A549 (cell line): Measurements from ENCODE around the gene RPS4Y2. TPM values are rescaled to one million over a fixed set of nuclear protein-coding genes. Genes with fewer than 3 reads are reported as not detected.

ENCODE experiments used
- ATAC-seq, 2 experiments: fragments of 200-7000 bp in 1 of 2; fragments of >200 bp in 1 of 2; cut with Nextera tagmentation in 1 of 2; cut with Tn5 transposase in 1 of 2; 3 replicates each; pipeline versions ENCODE4 v1.8.0 to v1.9.1; 2018 to 2020; ENCODE audit warnings: mild to moderate bottlenecking in 1 of 2, moderate library complexity in 1 of 2
- CTCF ChIA-PET: fragments of 300-600 bp; sonication (Branson Sonifier 250); formaldehyde crosslinking; extraction: SDS; loops from one replicate; lab custom pipeline; 2021; ENCODE audit warnings: antibody characterized with exemption, inconsistent platforms; lab: Yijun Ruan, JAX
- POLR2A ChIA-PET: fragments of 350-600 bp; formaldehyde crosslinking; extraction: SDS; loops from one replicate; lab custom pipeline; 2021; ENCODE audit warnings: antibody characterized with exemption, inconsistent platforms; lab: Yijun Ruan, JAX
- DNase-seq, 2 experiments: peaks; one replicate each; pipeline versions ENCODE4 v3.0.0 to v3.0.0-alpha.2; 2011 to 2016; ENCODE audit warnings: low read depth in 1 of 2, low spot score in 1 of 2
- FAIRE-seq: peaks from 2 replicates; lab custom pipeline; 2011; peaks lifted over from hg19 to GRCh38; lab: Jason Lieb, UNC
- H3K27ac ChIP-seq, 2 experiments: fragments of >200 bp; sonication (Bioruptor Twin); formaldehyde crosslinking; 3 replicates each; pipeline ENCODE4 v1.5.1; 2016 to 2017
- H3K4me1 ChIP-seq: fragments of >200 bp; sonication (Bioruptor Twin); formaldehyde crosslinking; 3 replicates; pipeline ENCODE4 v1.6.1; 2016
- H3K4me2 ChIP-seq: fragments of >200 bp; sonication (Bioruptor Twin); formaldehyde crosslinking; 3 replicates; pipeline ENCODE4 v1.6.1; 2016
- H3K4me3 ChIP-seq: fragments of >200 bp; sonication (Bioruptor Twin); formaldehyde crosslinking; 3 replicates; pipeline ENCODE4 v1.5.1; 2016
- H3K9me3 ChIP-seq: fragments of >200 bp; sonication (Bioruptor Twin); formaldehyde crosslinking; 3 replicates; pipeline ENCODE4 v1.6.1; 2016
- BHLHE40 ChIP-seq: IDR thresholded peaks from 2 replicates; pipeline ENCODE4 v1.6.1; 2012; ENCODE audit warnings: low read depth, low read length, inconsistent platforms
- CHD2 ChIP-seq: fragments of 150-350 bp; IDR thresholded peaks from 2 replicates; pipeline ENCODE4 v1.6.1; 2014; ENCODE audit warnings: low read length; ENCODE audit not compliant: partially characterized antibody
- CHD4 ChIP-seq: fragments of 200-600 bp; sonication (generic); IDR thresholded peaks from 2 replicates; pipeline ENCODE4 v1.6.1; 2016; ENCODE audit warnings: antibody characterized with exemption, mild to moderate bottlenecking, borderline replicate concordance
- EHF ChIP-seq: fragments of 250-450 bp; sonication (Bioruptor Pico); IDR thresholded peaks from 2 replicates; pipeline ENCODE4 v1.5.0; 2020; ENCODE audit warnings: mild to moderate bottlenecking
- EP300 ChIP-seq, 2 experiments: fragments of >200 bp; sonication (Bioruptor Twin); formaldehyde crosslinking; IDR thresholded peaks; 2 replicates in 1 of 2; 3 replicates in 1 of 2; pipeline ENCODE4 v1.6.1; 2016 to 2017
- ESRRA ChIP-seq: fragments of 150-350 bp; IDR thresholded peaks from 2 replicates; pipeline ENCODE4 v1.6.1; 2014; ENCODE audit warnings: mild to moderate bottlenecking, low read length, borderline replicate concordance
- FOSB ChIP-seq: fragments of 250-450 bp; sonication (Bioruptor Pico); IDR thresholded peaks from 2 replicates; pipeline ENCODE4 v1.5.0; 2020; ENCODE audit warnings: mild to moderate bottlenecking, moderate library complexity
- FOSL2 ChIP-seq, 2 experiments: fragments of 450-650 bp in 1 of 2; fragments of >200 bp in 1 of 2; sonication (Bioruptor Twin) in 1 of 2; formaldehyde crosslinking; IDR thresholded peaks; 2 replicates each; pipeline versions ENCODE4 v1.5.0 to v1.6.1; 2016 to 2020; ENCODE audit warnings: mild to moderate bottlenecking in 1 of 2, moderate library complexity in 1 of 2
- HDAC2 ChIP-seq: fragments of 200-600 bp; sonication (generic); IDR thresholded peaks from 2 replicates; pipeline ENCODE4 v1.6.1; 2016
- HEYL ChIP-seq: fragments of 250-450 bp; sonication (Bioruptor Pico); IDR thresholded peaks from 2 replicates; pipeline ENCODE4 v1.8.0; 2021; ENCODE audit warnings: mild to moderate bottlenecking, moderate library complexity
- KDM1A ChIP-seq: fragments of 200-600 bp; sonication (generic); IDR thresholded peaks from 2 replicates; pipeline ENCODE4 v1.6.1; 2016; ENCODE audit warnings: low read depth, mild to moderate bottlenecking
- MAZ ChIP-seq: fragments of 150-350 bp; IDR thresholded peaks from 2 replicates; pipeline ENCODE4 v1.6.1; 2014; ENCODE audit warnings: antibody characterized with exemption, low read depth, low read length, borderline replicate concordance
- NFE2L2 ChIP-seq: fragments of 150-350 bp; conservative IDR thresholded peaks from 2 replicates; pipeline ENCODE4 v1.6.1; 2014; ENCODE audit warnings: low read length
- NPAS2 ChIP-seq: fragments of 250-450 bp; sonication (Bioruptor Pico); IDR thresholded peaks from 2 replicates; pipeline ENCODE4 v1.8.0; 2022; ENCODE audit warnings: mild to moderate bottlenecking, moderate library complexity, borderline replicate concordance
- NR3C1 ChIP-seq: fragments of >200 bp; sonication (Bioruptor Twin); formaldehyde crosslinking; IDR thresholded peaks from 3 replicates; pipeline ENCODE4 v1.6.1; 2017
- POLR2A ChIP-seq: IDR thresholded peaks from 2 replicates; pipeline ENCODE4 v1.6.1; 2012; ENCODE audit warnings: mild to moderate bottlenecking, low read length
- POLR2AphosphoS2 ChIP-seq: conservative IDR thresholded peaks from 2 replicates; pipeline ENCODE4 v1.6.1; 2012; ENCODE audit warnings: low read length, improper control_type of control experiment, inconsistent platforms
- RAD21 ChIP-seq, 2 experiments: fragments of >200 bp in 1 of 2; sonication (Bioruptor Twin) in 1 of 2; formaldehyde crosslinking in 1 of 2; IDR thresholded peaks in 1 of 2; conservative IDR thresholded peaks in 1 of 2; 2 replicates in 1 of 2; 3 replicates in 1 of 2; pipeline ENCODE4 v1.6.1; 2012 to 2018; ENCODE audit warnings: inconsistent platforms in 1 of 2
- RARB ChIP-seq: fragments of 250-450 bp; sonication (Bioruptor Pico); IDR thresholded peaks from 2 replicates; pipeline ENCODE4 v1.8.0; 2021; ENCODE audit warnings: mild to moderate bottlenecking, moderate library complexity
- RCOR1 ChIP-seq: fragments of 150-350 bp; IDR thresholded peaks from 2 replicates; pipeline ENCODE4 v1.6.1; 2014; ENCODE audit warnings: antibody characterized with exemption, low read length, low read depth
- RFX5 ChIP-seq: fragments of 450-650 bp; IDR thresholded peaks from 2 replicates; pipeline ENCODE4 v1.7.1; 2014; ENCODE audit warnings: antibody characterized with exemption, mild to moderate bottlenecking, moderate library complexity
- ZC3H11A ChIP-seq: fragments of 450-650 bp; IDR thresholded peaks from 2 replicates; pipeline ENCODE4 v1.6.1; 2014; ENCODE audit warnings: antibody characterized with exemption, mild to moderate bottlenecking
- ZSCAN20 ChIP-seq: fragments of 250-450 bp; sonication (Bioruptor Pico); IDR thresholded peaks from 2 replicates; pipeline ENCODE4 v1.8.0; 2022; ENCODE audit warnings: mild to moderate bottlenecking, moderate library complexity
- WGBS: methylation state at CpG from one replicate; pipeline ENCODE4 v1.1.6; 2017; ENCODE audit errors: missing lambda C conversion rate; 5-methylcytosine and 5-hydroxymethylcytosine counted together
- polyA plus RNA-seq, 4 experiments: library from polyadenylated mRNA; depleted of rRNA in 3 of 4; stranded (reverse); fragments of >200 nt; fragmentation: RNase III in 1 of 4; extraction: RNeasy Plus Mini Kit Qiagen cat#74134 plus additional on column Dnase treatment in 1 of 4; gene quantifications; 2 replicates in 3 of 4; 3 replicates in 1 of 4; pipeline ENCODE4 v1.2.3, GENCODE V29; 2011 to 2017
- TF ChIP-seq, protein P1 (sequence below): fragments of >200 bp; sonication (Bioruptor Twin); formaldehyde crosslinking; IDR thresholded peaks from 2 replicates; pipeline ENCODE4 v1.6.1; 2016
- TF ChIP-seq, protein P2 (sequence below): fragments of 250-450 bp; sonication (Bioruptor Pico); IDR thresholded peaks from 2 replicates; pipeline ENCODE4 v1.5.0; 2020; ENCODE audit warnings: low read depth, mild to moderate bottlenecking, moderate library complexity
- TF ChIP-seq, protein P3 (sequence below): fragments of 250-450 bp; sonication (Bioruptor Pico); IDR thresholded peaks from 2 replicates; pipeline ENCODE4 v1.5.0; 2021; ENCODE audit warnings: mild to moderate bottlenecking, moderate library complexity, borderline replicate concordance
- TF ChIP-seq, protein P4 (sequence below): IDR thresholded peaks from 2 replicates; pipeline ENCODE4 v1.6.1; 2012

The RPS4Y2 gene
- polyA plus RNA-seq, 2 of the 4 experiments (the other 2 are of a cell fraction): not detected

DNA sequence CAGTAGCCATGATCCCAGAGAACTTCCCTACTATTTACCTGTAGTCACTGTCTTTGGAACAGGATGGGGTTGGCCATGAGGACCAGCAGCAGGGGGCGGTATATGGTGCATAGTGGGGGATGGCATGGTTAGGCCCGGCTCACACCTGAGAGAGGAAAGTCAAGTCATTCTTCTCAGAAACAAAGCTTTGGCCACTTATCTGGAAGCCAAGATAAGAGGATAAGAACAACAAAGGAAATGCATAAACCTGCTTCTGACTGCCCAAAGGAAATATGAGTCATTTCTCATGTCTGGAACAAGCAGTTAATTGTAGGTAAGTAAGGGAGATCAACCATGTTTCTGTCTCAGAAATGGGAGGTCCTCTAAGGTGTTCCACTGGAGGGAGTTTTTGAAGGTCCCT, 10.8 kb upstream of the RPS4Y2 start:
- FAIRE-seq (no peak), ATAC-seq (no peak), DNase-seq (no peak)
- 6% methylated on average over 2 of the region's 2 CpGs for WGBS
- ChIA-PET CTCF (no interaction called here), POLR2A (no interaction called here)
- H3K27ac ChIP-seq: no peak overlapping the region
- no peaks in the 10 kb centered on the region for H3K4me1 ChIP-seq
- TF ChIP-seq NFE2L2 (no peak), KDM1A (no peak), RFX5 (no peak), EP300 (IDR thresholded peaks at IDR 0.05) (no peak), ZSCAN20 (no peak), CHD4 (no peak), NPAS2 (no peak), RCOR1 (no peak), RAD21 (conservative IDR thresholded peaks at IDR 0.05 in 1 of 2, IDR thresholded peaks at IDR 0.05 in 1 of 2) (no peak), CHD2 (no peak), MAZ (no peak), RARB (CRISPR knock-in tag) (no peak), NR3C1 (no peak), POLR2AphosphoS2 (no peak), HEYL (CRISPR knock-in tag) (no peak), FOSB (CRISPR knock-in tag) (no peak)
- TF ChIP-seq, protein P1, sequence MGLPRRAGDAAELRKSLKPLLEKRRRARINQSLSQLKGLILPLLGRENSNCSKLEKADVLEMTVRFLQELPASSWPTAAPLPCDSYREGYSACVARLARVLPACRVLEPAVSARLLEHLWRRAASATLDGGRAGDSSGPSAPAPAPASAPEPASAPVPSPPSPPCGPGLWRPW: no peak
- H3K4me3 ChIP-seq: no peak overlapping the region
- no peak overlapping the region for H3K4me2 ChIP-seq
- no peaks in the 10 kb centered on the region for H3K9me3 ChIP-seq

DNA sequence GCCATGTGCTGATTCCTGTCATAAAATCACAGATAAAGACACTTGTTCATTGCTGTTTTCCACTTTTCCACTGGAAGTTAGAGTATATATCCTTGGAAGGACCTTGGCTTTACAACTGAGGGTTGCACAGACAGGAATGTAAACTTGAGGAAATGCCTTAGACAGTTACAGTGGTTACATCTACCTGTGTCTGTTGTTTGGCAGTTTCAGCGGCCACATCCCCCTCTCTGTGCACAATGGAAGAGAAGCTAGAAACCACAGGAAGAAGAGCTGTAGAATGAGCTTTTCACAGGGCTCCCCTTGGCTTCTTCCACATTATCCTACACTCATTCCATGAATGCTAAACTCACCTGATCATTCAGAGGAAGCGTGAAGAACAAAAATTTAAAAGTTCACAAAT, 9.0 kb upstream of the RPS4Y2 start:
- no peaks in the 10 kb centered on the region for H3K4me1 ChIP-seq
- no peak for FAIRE-seq
- no peak overlapping the region for H3K4me3 ChIP-seq
- no peak for TF ChIP-seq EP300 (IDR thresholded peaks at IDR 0.05)
- no peak for TF ChIP-seq BHLHE40
- TF ChIP-seq, protein P2, sequence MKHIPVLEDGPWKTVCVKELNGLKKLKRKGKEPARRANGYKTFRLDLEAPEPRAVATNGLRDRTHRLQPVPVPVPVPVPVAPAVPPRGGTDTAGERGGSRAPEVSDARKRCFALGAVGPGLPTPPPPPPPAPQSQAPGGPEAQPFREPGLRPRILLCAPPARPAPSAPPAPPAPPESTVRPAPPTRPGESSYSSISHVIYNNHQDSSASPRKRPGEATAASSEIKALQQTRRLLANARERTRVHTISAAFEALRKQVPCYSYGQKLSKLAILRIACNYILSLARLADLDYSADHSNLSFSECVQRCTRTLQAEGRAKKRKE (CRISPR knock-in tag): no peak
- TF ChIP-seq HDAC2: no peak
- TF ChIP-seq NR3C1: no peak
- no peak for TF ChIP-seq ZC3H11A
- TF ChIP-seq EHF (CRISPR knock-in tag): no peak
- TF ChIP-seq, protein P3, sequence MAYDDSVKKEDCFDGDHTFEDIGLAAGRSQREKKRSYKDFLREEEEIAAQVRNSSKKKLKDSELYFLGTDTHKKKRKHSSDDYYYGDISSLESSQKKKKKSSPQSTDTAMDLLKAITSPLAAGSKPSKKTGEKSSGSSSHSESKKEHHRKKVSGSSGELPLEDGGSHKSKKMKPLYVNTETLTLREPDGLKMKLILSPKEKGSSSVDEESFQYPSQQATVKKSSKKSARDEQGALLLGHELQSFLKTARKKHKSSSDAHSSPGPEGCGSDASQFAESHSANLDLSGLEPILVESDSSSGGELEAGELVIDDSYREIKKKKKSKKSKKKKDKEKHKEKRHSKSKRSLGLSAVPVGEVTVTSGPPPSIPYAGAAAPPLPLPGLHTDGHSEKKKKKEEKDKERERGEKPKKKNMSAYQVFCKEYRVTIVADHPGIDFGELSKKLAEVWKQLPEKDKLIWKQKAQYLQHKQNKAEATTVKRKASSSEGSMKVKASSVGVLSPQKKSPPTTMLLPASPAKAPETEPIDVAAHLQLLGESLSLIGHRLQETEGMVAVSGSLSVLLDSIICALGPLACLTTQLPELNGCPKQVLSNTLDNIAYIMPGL (CRISPR knock-in tag): no peak
- no peak for TF ChIP-seq ESRRA
- no peak for TF ChIP-seq FOSB (CRISPR knock-in tag)
- TF ChIP-seq FOSL2 (IDR thresholded peaks at IDR 0.05): no peak
- TF ChIP-seq FOSL2 (CRISPR knock-in tag; IDR thresholded peaks at IDR 0.05): no peak
- TF ChIP-seq RARB (CRISPR knock-in tag): no peak
- no peak for TF ChIP-seq POLR2A
- TF ChIP-seq HEYL (CRISPR knock-in tag): no peak
- TF ChIP-seq, protein P4, sequence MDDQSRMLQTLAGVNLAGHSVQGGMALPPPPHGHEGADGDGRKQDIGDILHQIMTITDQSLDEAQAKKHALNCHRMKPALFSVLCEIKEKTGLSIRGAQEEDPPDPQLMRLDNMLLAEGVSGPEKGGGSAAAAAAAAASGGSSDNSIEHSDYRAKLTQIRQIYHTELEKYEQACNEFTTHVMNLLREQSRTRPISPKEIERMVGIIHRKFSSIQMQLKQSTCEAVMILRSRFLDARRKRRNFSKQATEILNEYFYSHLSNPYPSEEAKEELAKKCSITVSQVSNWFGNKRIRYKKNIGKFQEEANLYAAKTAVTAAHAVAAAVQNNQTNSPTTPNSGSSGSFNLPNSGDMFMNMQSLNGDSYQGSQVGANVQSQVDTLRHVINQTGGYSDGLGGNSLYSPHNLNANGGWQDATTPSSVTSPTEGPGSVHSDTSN: no peak
- ChIA-PET CTCF (no interaction called here), POLR2A (no interaction called here)
- no peak for ATAC-seq
- H3K9me3 ChIP-seq: no peaks in the 10 kb centered on the region
- no peak for DNase-seq
- WGBS: 0% methylated on average over 2 of the region's 2 CpGs
- no peak overlapping the region for H3K4me2 ChIP-seq
- no peak overlapping the region for H3K27ac ChIP-seq
